SK-MEL-5 (cell line): ENCODE results near the gene STK25. TPM values are rescaled to one million over a fixed set of nuclear protein-coding genes. Genes with fewer than 3 reads are reported as not detected.

Experiments used
- DNase-seq: peaks from one replicate; pipeline ENCODE4 v3.0.0-alpha.2; 2016; ENCODE audit warnings: low read depth, low spot score
- in situ Hi-C: cut with HindIII; loops from 2 replicates; pipeline ENCODE4 v1.10.0; 2016; ENCODE audit warnings: low sequenced_read_pairs, high pct_unique_total_duplicates, low pct_unique_long_range_greater_than_20kb
- total RNA-seq: library from RNA; depleted of rRNA; stranded (reverse); fragments of >200 nt; shearing (Covaris generic); gene quantifications from 2 replicates; pipeline ENCODE4 v1.2.3, GENCODE V29; 2014

Gene STK25
- total RNA-seq, 1 experiment from 2014 or later, result 64.2 TPM

DNA sequence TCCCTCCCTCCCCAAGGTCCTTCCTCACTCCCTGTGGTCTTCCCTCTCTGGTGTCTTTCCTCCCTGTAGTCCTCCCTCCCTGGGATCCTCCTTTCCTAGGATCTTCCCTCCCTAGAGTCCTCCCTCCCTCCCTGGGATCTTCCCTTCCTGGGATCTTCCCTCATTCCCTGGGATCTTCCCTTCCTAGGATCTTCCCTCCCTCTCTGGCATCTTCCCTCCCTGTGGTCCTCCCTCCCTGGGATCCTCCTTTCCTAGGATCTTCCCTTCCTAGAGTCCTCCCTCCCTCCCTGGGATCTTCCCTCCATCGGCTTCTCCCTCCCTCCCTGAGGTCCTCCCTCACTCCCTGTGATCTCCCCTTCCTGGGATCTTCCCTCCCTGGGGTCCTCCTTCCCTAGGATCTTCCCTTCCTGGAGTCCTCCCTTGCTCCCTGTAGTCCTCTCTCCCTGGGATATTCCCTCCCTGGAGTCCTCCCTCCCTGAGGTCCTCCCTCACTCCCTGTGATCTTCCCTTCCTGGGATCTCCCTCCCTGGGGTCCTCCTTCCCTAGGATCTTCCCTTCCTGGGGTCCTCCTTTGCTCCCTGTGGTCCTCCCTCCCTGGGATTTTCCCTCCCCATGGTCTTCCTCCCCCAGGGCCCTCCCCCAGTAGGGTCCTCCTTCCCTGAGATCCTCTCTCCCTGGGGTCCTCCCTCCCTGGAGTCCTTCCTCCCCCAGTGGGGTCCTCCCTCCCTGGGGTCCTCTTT, 23.0 kb downstream of the STK25 start:
- DNase-seq, result no peak
- in situ Hi-C loops, result no loop called here

DNA sequence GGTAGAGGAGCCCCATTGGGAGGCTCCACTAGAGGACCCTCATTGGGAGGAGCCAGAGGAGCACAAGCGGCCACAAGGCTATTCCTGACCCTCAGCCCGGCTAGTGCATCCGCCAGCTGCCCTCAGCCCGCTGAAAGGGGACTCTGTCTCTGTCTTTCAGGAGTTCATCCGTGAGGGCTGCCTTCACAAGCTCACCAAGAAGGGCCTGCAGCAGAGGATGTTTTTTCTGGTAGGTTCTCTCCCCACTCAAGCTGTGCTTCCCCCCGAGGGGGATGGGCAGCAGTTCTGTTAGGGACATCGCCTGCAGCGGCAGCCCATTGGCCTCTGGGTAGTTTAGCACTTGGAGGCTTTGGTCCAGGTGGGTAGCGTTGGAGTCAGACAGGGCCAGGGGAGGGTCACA, 25.1 kb downstream of the STK25 start:
- no peak for DNase-seq
- in situ Hi-C loops, result no loop called here

DNA sequence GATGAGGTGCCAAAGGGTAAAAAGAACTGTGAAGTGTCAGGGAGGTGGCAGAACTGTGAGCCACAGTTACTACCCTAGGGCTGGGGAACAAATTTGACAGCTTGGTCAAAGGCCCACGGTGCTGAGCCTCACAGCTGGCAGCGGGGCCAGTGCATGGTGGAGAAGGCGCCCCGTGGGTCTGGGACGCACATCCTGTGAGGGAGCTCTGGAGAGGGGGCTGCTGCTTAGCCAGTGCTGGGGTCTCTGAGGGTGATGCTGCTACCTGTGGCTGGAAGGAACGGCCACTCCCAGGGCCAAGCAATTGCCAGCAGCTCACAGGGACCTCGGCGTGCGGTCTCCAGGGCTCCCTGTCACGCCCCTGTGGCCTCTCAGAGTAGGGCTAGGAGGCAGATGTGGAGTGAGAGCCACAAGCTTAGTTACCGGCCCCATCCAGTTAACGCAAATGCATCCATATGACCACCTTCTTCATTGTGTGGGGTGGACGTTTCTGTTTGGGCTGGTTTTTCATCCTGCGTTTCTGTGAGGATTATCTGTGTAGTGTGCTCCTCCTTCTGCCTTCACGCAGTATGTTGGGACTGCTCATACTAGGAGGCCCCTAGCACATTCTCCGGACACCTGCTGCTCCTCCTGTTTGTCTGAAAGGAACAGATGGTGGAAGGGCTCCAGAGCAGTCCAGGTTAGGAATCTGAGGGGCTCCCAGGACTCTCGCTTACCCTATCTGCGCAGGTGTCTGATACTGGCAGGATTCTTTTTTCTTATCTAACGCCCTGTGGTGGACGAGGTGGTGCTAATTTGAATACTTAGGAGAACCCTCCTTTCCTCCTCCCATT, 26.0 kb downstream of the STK25 start:
- no peak for DNase-seq
- in situ Hi-C loops, result no loop called here

DNA sequence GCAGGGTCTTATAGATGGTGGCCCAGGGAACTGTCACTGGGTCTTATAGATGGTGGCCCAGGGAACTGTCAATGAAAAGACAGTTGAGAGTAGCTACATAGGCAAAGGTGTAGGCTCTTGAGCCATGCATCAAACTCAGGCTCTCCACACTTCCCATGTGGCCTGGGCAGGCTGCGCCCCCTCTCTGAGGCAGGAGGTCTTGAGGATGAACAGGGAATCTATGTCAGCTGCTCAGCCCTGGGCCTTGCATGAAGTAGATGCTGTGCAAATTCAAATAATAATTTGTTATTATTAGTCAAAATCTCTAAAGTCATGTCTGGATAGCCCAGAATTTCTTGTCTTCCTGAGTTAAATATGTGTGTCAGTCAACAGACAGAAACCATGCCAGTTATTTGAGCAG, 26.7 kb downstream of the STK25 start:
- in situ Hi-C loops, result no loop called here
- DNase-seq, result no peak

DNA sequence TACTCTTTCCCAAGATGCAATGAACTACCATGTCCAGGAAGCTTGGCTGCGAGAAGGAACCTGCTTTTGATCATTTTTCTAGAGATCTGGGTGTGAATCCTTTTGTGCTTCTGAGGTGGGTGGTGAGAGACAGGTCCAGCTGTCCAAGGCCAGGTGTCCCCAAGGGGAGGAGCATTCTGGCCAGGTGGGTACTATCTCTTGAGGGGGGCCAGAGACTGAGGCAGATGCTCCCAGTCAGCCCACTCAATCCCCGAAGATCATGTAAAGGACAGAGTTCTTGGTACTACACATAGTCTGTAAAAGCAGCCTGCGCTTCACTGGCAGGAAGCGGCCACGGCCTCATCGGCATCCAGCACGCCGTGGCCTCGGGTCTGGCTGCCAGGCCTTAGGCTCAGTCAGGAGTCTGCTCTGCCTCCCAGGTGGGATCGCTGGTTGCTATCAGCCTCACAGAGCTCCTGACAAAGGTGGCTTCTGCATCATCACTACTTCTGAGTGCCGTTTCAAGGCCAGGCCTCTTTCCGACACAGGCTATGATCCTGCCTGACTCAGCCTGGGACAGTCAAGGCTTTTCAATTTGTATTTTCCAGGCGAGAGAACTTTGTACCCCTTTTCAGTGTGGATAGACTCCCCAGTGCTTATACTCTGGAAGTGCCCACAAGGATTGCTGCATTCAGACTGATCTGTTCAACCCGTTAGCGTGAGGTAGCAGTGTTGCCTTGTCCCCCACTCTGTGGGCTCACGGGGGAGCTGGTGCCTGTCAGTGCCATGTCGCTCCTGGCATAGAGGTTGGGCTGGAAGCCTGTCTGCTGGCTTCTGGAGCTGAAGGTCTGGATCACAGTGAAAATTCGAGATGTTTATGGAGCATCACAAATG, 29.1 kb downstream of the STK25 start:
- in situ Hi-C loops, result no loop called here
- no peak for DNase-seq

DNA sequence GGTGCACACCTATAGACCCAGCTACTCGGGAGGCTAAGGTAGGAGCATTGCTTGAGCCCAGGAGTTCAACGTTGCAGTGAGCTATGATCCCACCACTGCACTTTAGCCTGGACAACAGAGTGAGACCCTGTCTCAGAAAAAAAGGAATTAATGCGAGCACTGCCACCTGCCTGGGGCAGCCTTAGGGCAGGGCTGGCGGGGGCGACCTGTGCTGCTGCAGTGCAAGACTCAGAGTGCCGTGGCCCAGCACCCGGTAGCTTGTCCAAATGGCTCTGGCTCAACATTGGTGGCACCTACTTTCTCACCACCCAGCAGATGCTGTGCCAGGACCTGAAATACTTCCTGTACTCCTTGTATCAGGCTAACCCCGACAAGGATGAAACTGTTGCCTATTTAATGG, 30.2 kb downstream of the STK25 start:
- in situ Hi-C loops, result no loop called here
- DNase-seq, result no peak

DNA sequence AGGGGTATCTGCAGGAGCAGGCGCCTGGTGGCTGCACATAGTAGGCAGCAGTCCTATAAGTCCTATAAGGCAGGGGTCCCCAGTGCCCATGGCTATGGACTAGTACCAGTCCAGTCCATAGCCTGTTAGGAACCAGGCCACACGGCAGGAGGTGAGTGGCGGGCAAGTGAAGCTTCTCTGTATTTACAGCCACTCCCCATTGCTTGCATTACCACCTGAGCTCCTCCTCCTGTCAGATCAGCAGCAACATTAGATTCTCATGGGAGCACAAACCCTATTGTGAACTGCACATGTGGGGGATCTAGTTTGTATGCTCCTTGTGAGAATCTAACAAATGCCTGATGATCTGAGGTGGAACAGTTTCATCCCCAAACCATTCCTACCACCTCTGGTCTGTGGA, 33.1 kb downstream of the STK25 start:
- in situ Hi-C loops, result no loop called here
- DNase-seq, result no peak

DNA sequence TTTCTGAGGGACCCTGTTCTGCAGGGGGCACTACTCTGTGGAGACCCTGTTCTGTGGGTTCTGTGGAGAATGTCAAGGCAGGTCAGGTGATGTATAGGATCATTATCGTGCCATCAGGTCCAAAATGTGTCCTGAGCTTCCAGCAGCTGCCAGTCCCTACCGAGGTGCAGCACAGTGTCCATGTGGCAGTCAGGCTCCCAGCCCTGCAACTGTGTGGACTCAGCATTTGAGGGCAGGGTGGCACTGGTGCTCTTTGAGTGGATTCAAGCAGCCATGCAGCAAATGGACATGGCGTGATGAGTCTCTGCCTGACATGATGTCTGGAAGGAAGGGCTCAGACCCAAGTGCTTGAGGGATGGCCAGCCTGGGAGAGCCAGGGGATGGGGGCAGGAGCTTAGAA, 35.0 kb downstream of the STK25 start:
- in situ Hi-C loops, result no loop called here
- DNase-seq, result no peak

DNA sequence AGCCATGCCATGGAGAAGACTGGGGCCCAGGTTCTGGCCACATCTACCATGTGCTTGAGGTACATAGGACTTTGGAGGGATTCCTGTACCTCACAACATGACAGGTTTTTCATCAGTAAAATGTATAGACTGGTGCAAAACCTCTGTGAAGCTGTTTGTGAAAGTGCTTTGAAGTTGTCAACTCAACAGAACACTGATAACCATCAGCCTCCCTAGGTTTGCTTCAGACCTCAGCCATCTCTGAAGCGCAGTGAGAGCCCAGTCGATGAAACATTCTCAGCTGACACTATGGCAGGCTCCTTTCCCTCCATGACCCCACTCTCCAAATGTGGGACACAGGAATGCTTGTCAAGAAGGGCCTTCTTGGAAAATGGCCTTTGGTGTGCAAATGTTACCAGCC, 38.6 kb downstream of the STK25 start:
- in situ Hi-C loops, result no loop called here
- DNase-seq, result no peak

DNA sequence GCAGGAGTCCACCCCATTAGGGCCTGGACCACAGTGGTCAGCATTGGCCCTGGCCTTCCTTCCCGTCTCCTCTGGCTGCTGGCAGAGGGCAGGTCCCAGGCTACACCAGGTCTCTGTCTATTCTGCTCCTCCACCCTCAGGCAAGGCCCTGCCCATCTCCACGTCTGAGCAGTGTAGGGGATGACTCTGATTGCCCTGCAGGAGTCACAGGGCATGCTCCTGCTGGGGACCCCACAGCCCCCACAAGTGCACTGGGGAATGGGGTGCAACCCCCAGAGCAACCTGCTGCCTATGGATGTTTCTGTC, 40.0 kb downstream of the STK25 start:
- in situ Hi-C loops, result no loop called here
- DNase-seq, result no peak

DNA sequence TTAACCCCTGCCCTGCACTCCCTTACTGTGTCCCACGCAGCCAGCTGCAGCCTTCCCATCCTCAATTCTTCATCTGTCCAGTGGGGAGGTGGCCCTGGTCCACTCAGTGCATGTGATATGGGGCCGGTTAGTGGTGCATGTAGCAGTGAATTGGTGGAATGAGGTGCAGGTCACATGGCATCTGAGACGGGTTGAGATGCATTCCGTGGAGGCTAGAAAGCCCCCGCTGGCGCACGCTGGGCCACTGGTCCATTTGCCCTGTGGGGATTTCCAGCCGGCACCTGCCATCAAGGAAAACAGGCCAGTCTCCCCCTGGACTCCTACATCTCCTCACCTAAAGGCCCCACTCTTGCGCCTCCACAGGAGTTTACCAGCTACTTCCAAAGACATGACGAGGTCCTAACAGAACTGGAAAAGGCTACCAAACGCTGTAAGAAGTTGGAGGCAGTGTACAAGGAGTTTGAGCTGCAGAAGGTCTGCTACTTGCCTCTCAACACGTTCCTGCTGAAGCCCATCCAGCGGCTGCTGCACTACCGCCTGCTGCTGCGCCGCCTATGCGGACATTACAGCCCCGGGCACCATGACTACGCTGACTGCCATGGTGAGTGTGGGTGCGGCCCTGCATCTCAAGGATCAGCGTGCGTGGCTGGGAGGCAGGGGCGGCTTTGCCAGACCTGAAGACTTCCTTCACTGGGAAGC, 40.5 kb downstream of the STK25 start:
- in situ Hi-C loops, result no loop called here
- no peak for DNase-seq

DNA sequence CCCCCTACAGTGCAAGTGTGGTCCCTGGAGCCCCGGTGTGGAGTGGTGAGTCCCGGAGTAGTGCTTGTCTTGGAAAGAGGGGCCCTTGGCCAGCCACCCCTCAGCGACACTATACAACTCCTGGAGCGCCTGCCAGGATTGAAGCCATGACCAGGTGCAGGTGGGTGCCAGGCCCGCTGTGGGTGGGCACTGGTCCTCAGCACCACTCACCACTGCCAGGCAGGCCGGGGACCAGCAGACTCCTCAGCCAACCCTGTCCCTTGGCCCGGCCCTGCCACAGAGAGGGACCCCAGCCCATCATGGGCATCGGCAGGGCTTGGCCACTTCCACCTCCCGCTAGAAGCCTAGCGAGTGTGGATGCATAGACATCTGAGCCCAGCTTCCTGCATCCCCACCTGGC, 42.2 kb downstream of the STK25 start:
- in situ Hi-C loops, result no loop called here
- DNase-seq, result no peak

DNA sequence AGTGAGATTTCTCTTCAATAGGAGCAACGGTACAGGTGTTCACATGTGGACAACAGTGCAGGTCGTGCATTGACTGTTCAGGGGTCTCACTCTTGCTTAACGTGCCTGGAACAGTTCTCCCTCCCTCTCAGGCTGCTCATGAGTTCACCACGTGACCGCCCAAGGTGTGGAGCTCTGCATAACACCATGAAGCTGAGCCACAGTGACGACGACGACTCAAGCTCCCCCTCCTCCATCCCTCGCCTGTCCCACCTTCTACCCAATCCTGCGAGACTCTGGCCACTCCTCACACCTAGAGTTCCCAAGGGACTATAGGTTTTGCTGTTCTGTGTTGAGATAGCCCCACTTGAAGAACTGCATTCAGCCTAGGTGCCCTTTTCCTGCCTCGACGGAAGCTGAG, 42.8 kb downstream of the STK25 start:
- in situ Hi-C loops, result no loop called here
- no peak for DNase-seq

DNA sequence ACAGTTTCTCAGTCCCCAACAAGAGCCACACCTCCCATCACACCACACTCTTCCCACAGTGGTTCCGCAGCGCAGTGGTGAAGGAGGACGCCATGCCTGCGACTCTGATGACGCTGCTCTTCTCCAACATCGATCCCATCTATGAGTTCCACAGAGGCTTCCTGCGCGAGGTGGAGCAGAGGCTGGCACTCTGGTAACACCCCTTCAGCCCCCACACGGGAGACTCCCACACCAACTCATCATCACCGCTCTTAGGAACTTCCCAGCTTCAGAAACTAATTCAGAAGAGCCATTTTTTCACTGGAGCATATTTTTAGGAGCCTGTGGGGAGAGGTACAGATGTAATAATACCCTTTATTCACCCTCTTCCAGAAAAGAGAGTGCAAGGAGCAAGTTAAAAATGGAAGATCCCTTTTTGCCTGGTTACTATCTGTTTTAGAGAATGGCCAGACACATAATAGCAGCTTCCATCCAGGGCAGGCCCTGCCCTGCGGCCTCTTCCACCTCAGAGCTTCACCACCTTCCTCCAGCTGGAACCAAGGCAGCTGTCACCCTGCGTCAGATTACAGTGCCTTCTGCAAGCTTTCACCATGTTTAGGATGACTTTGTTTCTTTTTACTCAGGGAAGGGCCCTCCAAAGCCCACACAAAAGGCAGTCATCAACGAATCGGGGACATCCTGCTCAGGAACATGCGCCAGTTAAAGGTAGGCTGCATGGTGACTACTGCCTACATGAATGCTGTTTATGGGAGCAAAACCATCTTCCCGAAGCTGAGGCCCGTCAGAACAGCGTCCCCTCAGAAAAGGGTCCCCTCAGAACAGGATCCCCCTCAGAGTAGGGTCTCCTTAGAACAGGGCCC, 44.9 kb downstream of the STK25 start:
- DNase-seq, result no peak
- in situ Hi-C loops, result no loop called here

DNA sequence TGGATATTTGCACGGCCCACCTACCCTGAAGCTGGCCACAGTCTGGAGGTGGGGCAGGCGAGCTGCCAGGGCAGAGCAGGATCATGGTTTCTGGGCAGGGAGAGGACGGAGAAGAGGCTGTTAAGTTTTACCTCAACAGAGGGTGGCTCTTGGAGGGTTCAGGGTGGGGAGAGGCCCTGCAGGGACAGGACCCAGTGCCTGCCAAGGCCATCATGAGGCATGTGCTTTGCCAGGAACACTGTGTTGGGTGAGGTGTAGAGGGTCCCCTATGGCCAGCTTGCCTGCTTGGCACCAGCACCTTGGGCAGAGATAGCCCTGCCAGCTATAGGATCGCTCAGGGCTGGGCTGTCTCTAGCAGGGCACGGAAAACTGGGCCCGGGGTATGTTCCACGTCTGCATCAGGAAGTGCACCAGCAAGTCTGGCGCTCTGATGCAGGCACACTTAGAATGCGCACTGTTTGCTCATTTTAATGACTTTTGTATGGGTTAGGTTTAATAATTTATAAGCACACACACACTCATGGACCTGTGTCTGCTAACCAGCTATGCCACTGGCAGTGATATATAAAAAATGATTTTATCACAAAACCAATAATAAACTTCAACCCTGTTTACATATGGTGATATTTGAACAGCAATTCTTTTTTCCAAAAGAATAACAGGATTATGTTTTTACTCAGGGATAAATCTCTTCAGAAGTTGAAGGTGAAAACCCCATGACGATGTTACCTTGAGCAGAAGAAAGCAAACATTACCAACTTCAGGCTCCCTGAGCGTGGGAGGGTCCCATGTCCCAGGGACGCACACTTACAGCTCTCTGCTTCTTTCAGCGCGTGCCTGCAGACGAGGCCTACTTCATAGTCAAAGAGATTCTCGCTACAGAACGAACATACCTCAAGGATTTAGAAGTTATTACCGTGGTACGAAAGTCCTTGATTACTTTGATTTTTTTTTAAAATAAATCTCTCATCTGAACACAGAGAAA, 46.4 kb downstream of the STK25 start:
- no peak for DNase-seq

DNA sequence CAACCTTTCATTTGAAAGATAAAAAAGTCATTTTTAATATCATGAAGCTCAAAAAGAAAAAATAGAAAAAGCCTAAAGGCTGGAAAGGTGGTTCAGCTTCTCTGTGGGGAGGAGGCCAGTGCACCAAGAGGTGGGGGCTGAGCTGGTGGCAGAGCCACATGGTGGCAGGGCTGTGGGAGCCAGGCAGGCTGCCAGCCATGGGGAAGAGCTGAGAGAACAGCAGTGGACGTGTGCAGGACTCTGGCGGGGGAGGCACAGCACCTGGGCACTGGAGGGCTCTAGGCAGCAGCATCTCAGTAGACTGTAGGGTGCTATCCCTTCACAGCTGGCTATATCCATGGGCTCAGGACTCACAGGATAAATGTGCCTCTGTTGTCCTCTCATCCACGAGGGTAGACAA, 47.8 kb downstream of the STK25 start:
- no peak for DNase-seq
- in situ Hi-C loops, result no loop called here

More for the DNA sequence above, 46.4 kb downstream of the STK25 start:
- in situ Hi-C loops, result no loop called here
